Transverse colon (tissue), 4 donors: ENCODE data around the gene SNX1. TPM values are rescaled to one million over a fixed set of nuclear protein-coding genes. Genes with fewer than 3 reads are reported as not detected.

Source experiments
- DNase-seq: peaks from one replicate; pipeline ENCODE4 v3.0.0-alpha.2; 2019
- H3K27ac ChIP-seq, 4 donors: fragments of 200-600 bp; sonication (generic); 2 replicates each; pipeline ENCODE4 v1.5.1; 2016 to 2018; ENCODE audit warnings: inconsistent platforms in 4 of 4
- H3K27me3 ChIP-seq: fragments of 200-600 bp; sonication (generic); 2 replicates; pipeline ENCODE4 v1.5.1; 2017; ENCODE audit warnings: inconsistent platforms
- H3K36me3 ChIP-seq, 4 donors: fragments of 200-600 bp; sonication (generic); 2 replicates each; pipeline ENCODE4 v1.5.1; 2017 to 2019; ENCODE audit warnings: inconsistent platforms in 4 of 4
- H3K4me1 ChIP-seq, 4 donors: fragments of 200-600 bp; sonication (generic); 2 replicates each; pipeline ENCODE4 v1.5.1; 2017 to 2020; ENCODE audit warnings: inconsistent platforms in 4 of 4
- H3K4me3 ChIP-seq, 4 donors: fragments of 200-600 bp; sonication (generic); 1 replicate in 1 of 4; 2 replicates in 3 of 4; pipeline versions ENCODE4 v1.5.1 to v1.6.1; 2017 to 2019; ENCODE audit warnings: inconsistent platforms in 4 of 4
- H3K9me3 ChIP-seq, 2 donors: fragments of 200-600 bp; sonication (generic); 2 replicates each; pipeline ENCODE4 v1.5.1; 2017 to 2019; ENCODE audit warnings: inconsistent platforms in 2 of 2
- CTCF ChIP-seq, 5 experiments: fragments of 200-600 bp in 3 of 5; fragments of 450-650 bp in 2 of 5; sonication (generic) in 3 of 5; IDR thresholded peaks; 1 replicate in 2 of 5; 2 replicates in 3 of 5; pipeline ENCODE4 v1.5.1; 2016 to 2017; ENCODE audit warnings: antibody characterized with exemption in 5 of 5, inconsistent platforms in 3 of 5, mild to moderate bottlenecking in 2 of 5, moderate library complexity in 1 of 5
- EP300 ChIP-seq: sonication (generic); formaldehyde crosslinking; IDR thresholded peaks from one replicate; pipeline ENCODE4 v1.6.1; 2017; ENCODE audit warnings: antibody characterized with exemption, low read depth
- POLR2A ChIP-seq: fragments of 450-650 bp; IDR thresholded peaks from one replicate; pipeline ENCODE4 v1.6.1; 2016; ENCODE audit warnings: antibody characterized with exemption, mild to moderate bottlenecking, moderate library complexity
- POLR2AphosphoS5 ChIP-seq, 3 donors: sonication (generic); formaldehyde crosslinking; IDR thresholded peaks; one replicate each; pipeline ENCODE4 v1.6.1; 2016; ENCODE audit warnings: antibody characterized with exemption in 3 of 3
- WGBS, 2 donors: methylation state at CpG; one replicate each; pipeline ENCODE4 v1.1.5; 2018; ENCODE audit warnings: low coverage in 1 of 2; 5-methylcytosine and 5-hydroxymethylcytosine counted together
- in situ Hi-C, 4 donors: fragments of 200-750 bp; cut with MboI; loops; one replicate each; pipeline versions ENCODE4 v1.15.0 to v1.15.1; 2017; ENCODE audit warnings: low sequenced_read_pairs in 3 of 4, low pct_ligation_motif_present in 1 of 4, low pct_unique_long_range_greater_than_20kb in 1 of 4
- intact Hi-C: fragments of 100-400 bp; cut with DNase I; formaldehyde crosslinking; loops from one replicate; pipeline ENCODE4 v1.15.1; 2023; ENCODE audit warnings: low total_unique reads
- total RNA-seq, 4 donors: library from RNA; depleted of rRNA; stranded (reverse); fragments of >200 nt; gene quantifications; one replicate each; pipeline ENCODE4 v1.1.0, GENCODE V29; 2016

The SNX1 gene
- total RNA-seq, 4 donors from 2014 or later: 42.4 to 91.0 (median 65.4) TPM

- no peaks in the 10 kb centered on the region for H3K27me3 ChIP-seq
- H3K36me3 ChIP-seq: no peaks in the 10 kb centered on the region
- in situ Hi-C loops: no loop called here
- no peak overlapping the region for H3K4me3 ChIP-seq
- intact Hi-C loops: no loop called here
- H3K27ac ChIP-seq: no peak overlapping the region
- TF ChIP-seq POLR2AphosphoS5 (IDR thresholded peaks at IDR 0.05): no peak
- no peak for TF ChIP-seq EP300
- no peak for TF ChIP-seq CTCF (IDR thresholded peaks at IDR 0.05)
- TF ChIP-seq POLR2A: no peak
- no peaks in the 10 kb centered on the region for H3K9me3 ChIP-seq
- H3K4me1 ChIP-seq: peaks cover 9 to 21% (median 11%) of the 10 kb centered on the region in 4 donors
- 86 to 97% methylated on average over 2 to 5 of the region's 5 CpGs for WGBS, 2 donors
- DNase-seq: no peak
These were observed 70.5 kb downstream of the SNX1 start for GRCh38 chr15:64166102-64166890.

- Histone ChIP-seq H3K27me3 (no peaks in the 10 kb centered on the region), H3K4me3 (no peak overlapping the region), H3K4me1 (no peaks in the 10 kb centered on the region), H3K9me3 (no peaks in the 10 kb centered on the region), H3K27ac (no peak overlapping the region), H3K36me3 (peaks cover 0 to 7% (median under 1%) of the 10 kb centered on the region in 4 donors)
- TF ChIP-seq EP300 (no peak), POLR2A (no peak), POLR2AphosphoS5 (IDR thresholded peaks at IDR 0.05) (no peak), CTCF (IDR thresholded peaks at IDR 0.05) (no peak)
- 71% methylated on average over 6 to 8 of the region's 8 CpGs for WGBS, 2 donors
- intact Hi-C loops (no loop called here), in situ Hi-C loops (no loop called here)
- DNase-seq: no peak
These were observed 84.5 kb downstream of the SNX1 start for GRCh38 chr15:64180235-64180824.

GRCh38 chr15:64182859-64183370 is 87.1 kb downstream of the SNX1 start:
- intact Hi-C loops: no loop called here
- Histone ChIP-seq H3K4me1 (no peaks in the 10 kb centered on the region), H3K36me3 (peaks cover 0 to 7% (median 0%) of the 10 kb centered on the region in 4 donors), H3K27me3 (no peaks in the 10 kb centered on the region), H3K27ac (no peak overlapping the region), H3K4me3 (no peak overlapping the region), H3K9me3 (no peaks in the 10 kb centered on the region)
- in situ Hi-C loops: no loop called here
- no peak for DNase-seq
- 33 to 68% methylated on average over 3 to 4 of the region's 4 CpGs for WGBS, 2 donors
- TF ChIP-seq POLR2A (no peak), CTCF (IDR thresholded peaks at IDR 0.05) (no peak), POLR2AphosphoS5 (IDR thresholded peaks at IDR 0.05) (no peak), EP300 (no peak)

GRCh38 chr15:64185146-64185911 is 89.5 kb downstream of the SNX1 start:
- Histone ChIP-seq H3K9me3 (no peaks in the 10 kb centered on the region), H3K27ac (no peak overlapping the region), H3K27me3 (no peaks in the 10 kb centered on the region), H3K4me1 (no peaks in the 10 kb centered on the region), H3K36me3 (peaks cover 0 to 3% (median 0%) of the 10 kb centered on the region in 4 donors), H3K4me3 (no peak overlapping the region)
- 89% methylated on average over 9 of the region's 9 CpGs; no CpG with 5 or more reads in 1 of the 2 donors for WGBS, 2 donors
- DNase-seq: no peak
- TF ChIP-seq CTCF (IDR thresholded peaks at IDR 0.05): no peak
- TF ChIP-seq EP300: no peak
- no peak for TF ChIP-seq POLR2A
- TF ChIP-seq POLR2AphosphoS5 (IDR thresholded peaks at IDR 0.05): no peak
- intact Hi-C loops (no loop called here), in situ Hi-C loops (no loop called here)
